ENCODE data around the gene CRTC2. TPM values are rescaled to one million over a fixed set of nuclear protein-coding genes. Genes with fewer than 3 reads are reported as not detected.

Gene CRTC2
- total RNA-seq, 1 experiment from 2014 or later = 45.7 TPM

DNA sequence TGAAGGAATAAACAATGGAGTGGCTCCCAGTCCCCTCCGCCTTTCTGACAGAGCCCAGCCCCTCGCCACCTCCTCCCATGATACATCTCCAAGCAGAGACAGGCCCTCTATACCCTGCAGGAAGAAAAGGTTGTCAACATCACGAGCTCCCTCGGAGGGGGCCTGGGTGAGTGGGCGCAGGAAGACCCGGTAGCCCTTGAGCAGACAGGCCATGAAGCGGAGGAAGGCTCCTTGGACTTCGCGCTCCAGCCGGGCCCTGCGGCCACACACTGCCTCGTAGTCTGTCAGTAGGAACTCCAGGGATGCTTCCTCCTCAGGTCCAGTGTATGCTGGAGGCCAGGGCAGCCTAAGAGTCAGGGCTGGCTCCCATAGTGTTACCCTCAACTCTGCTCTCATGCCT lies 18.9 kb downstream of the CRTC2 start:
- Histone ChIP-seq H3K18ac (ENCODE audit: insufficient read length, low read depth, low read length) (no peak overlapping the region), H3K23me2 (ENCODE audit: insufficient read length, low read depth, low read length, poor library complexity, severe bottlenecking) (no peaks in the 10 kb centered on the region), H4K5ac (ENCODE audit: insufficient read length, low read depth, low read length) (no peak overlapping the region), H2AFZ (ENCODE audit: low read length) (no peak overlapping the region), H3K79me1 (ENCODE audit: insufficient read depth, low read depth, low read length, poor library complexity, severe bottlenecking) (no peaks in the 10 kb centered on the region), H4K91ac (ENCODE audit: insufficient read length, low read depth, low read length) (no peak overlapping the region), H3K23ac (ENCODE audit: insufficient read length, low read depth, low read length) (no peak overlapping the region), H3K9me3 (ENCODE audit: control insufficient read depth, low read depth, low read length) (no peaks in the 10 kb centered on the region), H2BK5ac (ENCODE audit: insufficient read length, low read length) (no peak overlapping the region), H2BK20ac (ENCODE audit: low read depth, low read length, poor library complexity, severe bottlenecking) (no peak overlapping the region), H3K9ac (ENCODE audit: extremely low read depth, insufficient read length, low read length) (no peak overlapping the region), H3K27me3 (ENCODE audit: insufficient read depth, low read length) (no peaks in the 10 kb centered on the region), H3K4ac (ENCODE audit: low read depth, low read length) (no peak overlapping the region), H3K4me1 (ENCODE audit: insufficient read depth, low read length) (no peaks in the 10 kb centered on the region), H3K27ac (ENCODE audit: insufficient read length, low read depth, low read length) (no peak overlapping the region), H4K20me1 (ENCODE audit: control insufficient read depth, insufficient read depth, insufficient read length) (peaks cover 3% of the 10 kb centered on the region), H3K56ac (ENCODE audit: insufficient read length, low read depth, low read length) (no peak overlapping the region), H2BK12ac (ENCODE audit: insufficient read length, low read depth, low read length) (no peak overlapping the region), H4K8ac (replicated peaks; ENCODE audit: insufficient read length, low read depth, low read length) (no peak overlapping the region), H3T11ph (ENCODE audit: low read length) (no peak overlapping the region), H3K4me2 (ENCODE audit: insufficient read depth, insufficient read length, low read length) (no peak overlapping the region), H2BK15ac (ENCODE audit: low read depth, low read length) (no peak overlapping the region), H2BK120ac (ENCODE audit: low read depth, low read length, poor library complexity, severe bottlenecking) (no peak overlapping the region), H2AK5ac (ENCODE audit: insufficient read length, low read length) (no peak overlapping the region), H3K79me2 (ENCODE audit: insufficient read depth, low read length) (no peaks in the 10 kb centered on the region), H3K14ac (ENCODE audit: insufficient read depth, low read length) (no peak overlapping the region)
- Mint-ChIP-seq H3K9me3 (no peaks in the 10 kb centered on the region), H3K27ac (peak overlapping the region in 1 of 3 experiments; percentile 12; a peak in 1 of 7 replicates), H3K4me3 (no peak overlapping the region), H3K27me3 (ENCODE audit: low read depth) (no peaks in the 10 kb centered on the region), H3K36me3 (ENCODE audit: insufficient read depth in 1 of 3, low read depth in 3 of 3) (peaks cover 40 to 73% (median 73%) of the 10 kb centered on the region in 3 experiments), H3K4me1 (peaks cover 0 to 2% of the 10 kb centered on the region in 2 experiments; a peak in 2 of 4 replicates)
- no CpG with 5 or more reads among the region's 12 CpGs for WGBS (ENCODE audit: extremely low coverage, insufficient read length, low lambda C conversion rate)
- DNase-seq = no peak
- TF ChIP-seq CTCF (conservative IDR thresholded peaks at IDR 0.05) = no peak
